ENCODE results near the gene SOWAHA. TPM values are rescaled to one million over a fixed set of nuclear protein-coding genes. Genes with fewer than 3 reads are reported as not detected.

Gene SOWAHA
- total RNA-seq, 1 experiment from 2014 or later = not detected

GRCh38 chr5:132832612-132833011 lies 19.5 kb downstream of the SOWAHA start:
- no peak overlapping the region for H3K4me3 ChIP-seq (ENCODE audit: low read depth in 2 of 2, low read length in 2 of 2)
- ATAC-seq = no peak
- in situ Hi-C loops (cut with HindIII; ENCODE audit: low pct_unique_long_range_greater_than_20kb, low sequenced_read_pairs) (no loop called here), intact Hi-C loops (cut with micrococcal nuclease; ENCODE audit: unreplicated experiment) (no loop called here)
- H3K27ac ChIP-seq (ENCODE audit: low read length) = no peak overlapping the region
- TF ChIP-seq, protein P1, sequence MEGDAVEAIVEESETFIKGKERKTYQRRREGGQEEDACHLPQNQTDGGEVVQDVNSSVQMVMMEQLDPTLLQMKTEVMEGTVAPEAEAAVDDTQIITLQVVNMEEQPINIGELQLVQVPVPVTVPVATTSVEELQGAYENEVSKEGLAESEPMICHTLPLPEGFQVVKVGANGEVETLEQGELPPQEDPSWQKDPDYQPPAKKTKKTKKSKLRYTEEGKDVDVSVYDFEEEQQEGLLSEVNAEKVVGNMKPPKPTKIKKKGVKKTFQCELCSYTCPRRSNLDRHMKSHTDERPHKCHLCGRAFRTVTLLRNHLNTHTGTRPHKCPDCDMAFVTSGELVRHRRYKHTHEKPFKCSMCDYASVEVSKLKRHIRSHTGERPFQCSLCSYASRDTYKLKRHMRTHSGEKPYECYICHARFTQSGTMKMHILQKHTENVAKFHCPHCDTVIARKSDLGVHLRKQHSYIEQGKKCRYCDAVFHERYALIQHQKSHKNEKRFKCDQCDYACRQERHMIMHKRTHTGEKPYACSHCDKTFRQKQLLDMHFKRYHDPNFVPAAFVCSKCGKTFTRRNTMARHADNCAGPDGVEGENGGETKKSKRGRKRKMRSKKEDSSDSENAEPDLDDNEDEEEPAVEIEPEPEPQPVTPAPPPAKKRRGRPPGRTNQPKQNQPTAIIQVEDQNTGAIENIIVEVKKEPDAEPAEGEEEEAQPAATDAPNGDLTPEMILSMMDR (IDR thresholded peaks at IDR 0.05) = no peak
- TF ChIP-seq REST (IDR thresholded peaks at IDR 0.05; ENCODE audit: insufficient read depth in 1 of 2, low read depth in 2 of 2, low read length in 1 of 2) (no peak), TCF7L2 (IDR thresholded peaks at IDR 0.05; ENCODE audit: low read depth, low read length) (no peak), SIN3A (IDR thresholded peaks at IDR 0.05; ENCODE audit: borderline replicate concordance, insufficient read depth, low read depth, low read length) (no peak), POLR2AphosphoS5 (IDR thresholded peaks at IDR 0.05; ENCODE audit: low read depth, low read length) (no peak)
- DNase-seq (ENCODE audit: low read depth, low spot score) = no peak
- H3K36me3 ChIP-seq (ENCODE audit: control insufficient read depth, insufficient read depth, low read length) = no peaks in the 10 kb centered on the region
- POLR2A ChIA-PET = interaction anchor here (0.7 kb wide), 1 partner anchor 17 kb away, joined by 4 read pairs; no protein-coding TSS in a partner anchor
- no TSS peak for BruUV-seq (replicated peaks)
- CTCF ChIA-PET = interaction anchor here (0.7 kb wide), 1 partner anchor 1050 kb away, joined by 9 read pairs; no protein-coding TSS in a partner anchor
- H3K27me3 ChIP-seq (ENCODE audit: control insufficient read depth, insufficient read depth, low read length) = no peaks in the 10 kb centered on the region
- no peaks in the 10 kb centered on the region for H3K9me3 ChIP-seq (ENCODE audit: control insufficient read depth, insufficient read depth, low read depth, low read length)
- H3K4me1 ChIP-seq (ENCODE audit: control insufficient read depth, insufficient read depth, low read length) = peaks cover 6% of the 10 kb centered on the region; the same call in 1 of the 2 replicates

GRCh38 chr5:132834057-132834456 lies 21.0 kb downstream of the SOWAHA start:
- Histone ChIP-seq H3K4me1 (ENCODE audit: control insufficient read depth, insufficient read depth, low read length) (peaks cover 6% of the 10 kb centered on the region; the same call in 1 of the 2 replicates), H3K9me3 (ENCODE audit: control insufficient read depth, insufficient read depth, low read depth, low read length) (no peaks in the 10 kb centered on the region), H3K27ac (ENCODE audit: low read length) (no peak overlapping the region), H3K27me3 (ENCODE audit: control insufficient read depth, insufficient read depth, low read length) (no peaks in the 10 kb centered on the region), H3K4me3 (ENCODE audit: low read depth in 2 of 2, low read length in 2 of 2) (no peak overlapping the region), H3K36me3 (ENCODE audit: control insufficient read depth, insufficient read depth, low read length) (no peaks in the 10 kb centered on the region)
- DNase-seq (ENCODE audit: low read depth, low spot score) = no peak
- ATAC-seq = no peak
- intact Hi-C loops (cut with micrococcal nuclease; ENCODE audit: unreplicated experiment) = no loop called here
- in situ Hi-C loops (cut with HindIII; ENCODE audit: low pct_unique_long_range_greater_than_20kb, low sequenced_read_pairs) = no loop called here
- CTCF ChIA-PET = interaction anchor here (1.2 kb wide), 1 partner anchor 49 kb away, joined by 3 read pairs; no protein-coding TSS in a partner anchor
- POLR2A ChIA-PET = no interaction called here
- no peak for TF ChIP-seq SIN3A (IDR thresholded peaks at IDR 0.05; ENCODE audit: borderline replicate concordance, insufficient read depth, low read depth, low read length)
- no peak for TF ChIP-seq TCF7L2 (IDR thresholded peaks at IDR 0.05; ENCODE audit: low read depth, low read length)
- no peak for TF ChIP-seq REST (IDR thresholded peaks at IDR 0.05; ENCODE audit: insufficient read depth in 1 of 2, low read depth in 2 of 2, low read length in 1 of 2)
- no peak for TF ChIP-seq POLR2AphosphoS5 (IDR thresholded peaks at IDR 0.05; ENCODE audit: low read depth, low read length)
- TF ChIP-seq, protein P1 (IDR thresholded peaks at IDR 0.05) = no peak
- no TSS peak for BruUV-seq (replicated peaks)

Data from Panc1 (cell line).